Measurements from ENCODE around the gene CA10. TPM values are rescaled to one million over a fixed set of nuclear protein-coding genes. Genes with fewer than 3 reads are reported as not detected.

CA10 gene
- total RNA-seq, 2 donors from 2014 or later: 0.22 to 0.37 TPM

DNA sequence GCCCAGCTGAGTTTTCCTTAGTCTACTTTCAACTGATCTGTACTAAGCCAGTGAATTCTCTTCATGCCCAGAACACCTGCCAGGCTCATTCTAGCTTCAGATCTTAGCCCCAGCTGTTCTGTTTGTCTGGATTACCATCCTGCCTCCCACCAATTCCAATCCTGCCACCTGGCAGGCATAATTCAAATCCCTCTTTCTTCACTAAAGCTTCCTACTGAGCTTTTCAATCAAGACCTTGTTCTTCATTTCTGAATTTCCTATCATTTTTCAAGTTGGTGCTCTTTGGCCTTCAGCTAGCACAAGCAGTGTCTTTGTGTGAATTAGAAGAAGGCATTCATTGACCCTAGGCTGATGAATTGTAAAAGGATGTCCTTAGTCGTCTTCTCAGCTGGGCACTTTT, 540.5 kb downstream of the CA10 start:
- WGBS, 2 experiments (ENCODE audit: insufficient coverage in 1 of 2, insufficient read length in 1 of 2): 86% methylated on average over 1 of the region's 1 CpG
- TF ChIP-seq, protein P1, sequence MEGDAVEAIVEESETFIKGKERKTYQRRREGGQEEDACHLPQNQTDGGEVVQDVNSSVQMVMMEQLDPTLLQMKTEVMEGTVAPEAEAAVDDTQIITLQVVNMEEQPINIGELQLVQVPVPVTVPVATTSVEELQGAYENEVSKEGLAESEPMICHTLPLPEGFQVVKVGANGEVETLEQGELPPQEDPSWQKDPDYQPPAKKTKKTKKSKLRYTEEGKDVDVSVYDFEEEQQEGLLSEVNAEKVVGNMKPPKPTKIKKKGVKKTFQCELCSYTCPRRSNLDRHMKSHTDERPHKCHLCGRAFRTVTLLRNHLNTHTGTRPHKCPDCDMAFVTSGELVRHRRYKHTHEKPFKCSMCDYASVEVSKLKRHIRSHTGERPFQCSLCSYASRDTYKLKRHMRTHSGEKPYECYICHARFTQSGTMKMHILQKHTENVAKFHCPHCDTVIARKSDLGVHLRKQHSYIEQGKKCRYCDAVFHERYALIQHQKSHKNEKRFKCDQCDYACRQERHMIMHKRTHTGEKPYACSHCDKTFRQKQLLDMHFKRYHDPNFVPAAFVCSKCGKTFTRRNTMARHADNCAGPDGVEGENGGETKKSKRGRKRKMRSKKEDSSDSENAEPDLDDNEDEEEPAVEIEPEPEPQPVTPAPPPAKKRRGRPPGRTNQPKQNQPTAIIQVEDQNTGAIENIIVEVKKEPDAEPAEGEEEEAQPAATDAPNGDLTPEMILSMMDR (conservative IDR thresholded peaks at IDR 0.05): no peak
- DNase-seq: no peak

DNA sequence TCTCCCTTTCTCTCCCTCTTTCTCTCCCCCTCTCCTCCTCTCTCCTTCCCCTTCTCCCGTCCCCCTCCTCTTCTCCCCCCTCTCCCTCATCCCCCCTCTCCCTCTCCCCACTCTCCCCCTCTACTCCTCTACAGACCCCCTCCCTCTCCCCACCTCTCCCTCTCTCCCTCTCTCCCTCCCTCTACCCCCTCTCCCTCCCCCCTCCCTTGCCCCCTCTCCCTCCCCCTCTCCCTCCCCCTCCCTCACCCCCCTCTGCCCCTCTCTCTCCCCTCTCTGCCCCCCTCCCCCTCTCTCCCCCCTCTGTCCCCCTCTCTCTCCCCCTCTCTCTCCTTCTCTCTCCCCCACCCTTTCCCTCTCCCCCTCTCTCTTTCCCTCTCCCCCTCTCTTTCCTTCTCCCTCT, 545.3 kb downstream of the CA10 start:
- peaks cover 9% of the 10 kb centered on the region for H3K4me1 Mint-ChIP-seq
- H3K36me3 Mint-ChIP-seq (ENCODE audit: low read depth): no peaks in the 10 kb centered on the region
- Histone ChIP-seq H3K27me3 (ENCODE audit: control insufficient read depth, insufficient read depth, low read length, poor library complexity, severe bottlenecking) (peaks cover 6% of the 10 kb centered on the region), H3K9ac (ENCODE audit: extremely low read depth, low read length, poor library complexity, severe bottlenecking) (no peak overlapping the region), H3K27ac (ENCODE audit: low read depth, low read length) (no peak overlapping the region), H3K36me3 (ENCODE audit: control insufficient read depth, insufficient read depth, low read length) (no peaks in the 10 kb centered on the region), H3K4me1 (ENCODE audit: control insufficient read depth, insufficient read depth, low read length) (peaks cover 3% of the 10 kb centered on the region), H3K9me3 (ENCODE audit: control insufficient read depth, low read length) (no peaks in the 10 kb centered on the region), H3K4me3 (ENCODE audit: low read length) (no peak overlapping the region)
- no peaks in the 10 kb centered on the region for H3K9me3 Mint-ChIP-seq
- TF ChIP-seq, protein P1 (conservative IDR thresholded peaks at IDR 0.05): no peak
- H3K27ac Mint-ChIP-seq: no peak overlapping the region
- WGBS, 2 experiments (ENCODE audit: insufficient coverage in 1 of 2, insufficient read length in 1 of 2): no CpG with 5 or more reads among the region's 1 CpG
- no peak overlapping the region for H3K4me3 Mint-ChIP-seq
- peaks cover 23% of the 10 kb centered on the region for H3K27me3 Mint-ChIP-seq (ENCODE audit: insufficient read depth)
- DNase-seq: peak; percentile 0

More for the DNA sequence above, 540.5 kb downstream of the CA10 start:
- no peaks in the 10 kb centered on the region for H3K36me3 ChIP-seq (ENCODE audit: control insufficient read depth, insufficient read depth, low read length)
- no peaks in the 10 kb centered on the region for H3K4me1 Mint-ChIP-seq
- no peaks in the 10 kb centered on the region for H3K4me1 ChIP-seq (ENCODE audit: control insufficient read depth, insufficient read depth, low read length)
- no peaks in the 10 kb centered on the region for H3K9me3 Mint-ChIP-seq
- H3K9ac ChIP-seq (ENCODE audit: extremely low read depth, low read length, poor library complexity, severe bottlenecking): no peak overlapping the region
- no peak overlapping the region for H3K27ac ChIP-seq (ENCODE audit: low read depth, low read length)
- H3K4me3 Mint-ChIP-seq: no peak overlapping the region
- no peaks in the 10 kb centered on the region for H3K9me3 ChIP-seq (ENCODE audit: control insufficient read depth, low read length)
- H3K27me3 Mint-ChIP-seq (ENCODE audit: insufficient read depth): peaks cover 18% of the 10 kb centered on the region
- H3K27me3 ChIP-seq (ENCODE audit: control insufficient read depth, insufficient read depth, low read length, poor library complexity, severe bottlenecking): peaks cover 6% of the 10 kb centered on the region
- no peaks in the 10 kb centered on the region for H3K36me3 Mint-ChIP-seq (ENCODE audit: low read depth)
- no peak overlapping the region for H3K4me3 ChIP-seq (ENCODE audit: low read length)
- H3K27ac Mint-ChIP-seq: no peak overlapping the region

DNA sequence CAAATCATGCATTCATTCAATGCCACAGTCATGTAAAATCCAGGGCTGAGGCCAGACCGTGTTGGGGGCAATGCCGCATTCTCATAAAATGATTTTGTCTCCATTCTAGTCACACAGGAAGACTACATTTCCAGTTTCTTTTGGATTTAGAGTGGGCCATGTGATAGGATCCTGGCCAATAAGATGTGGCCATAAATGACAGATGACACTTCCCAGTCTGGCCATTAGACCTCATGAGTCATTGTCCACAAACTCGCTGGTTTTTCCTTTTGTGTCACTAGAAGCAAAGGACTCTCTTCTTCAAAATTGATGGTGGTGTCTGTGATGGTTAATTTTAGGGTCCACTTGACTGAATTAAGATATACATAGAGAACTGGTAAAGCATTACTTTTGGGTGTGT, 545.8 kb downstream of the CA10 start:
- TF ChIP-seq, protein P1 (conservative IDR thresholded peaks at IDR 0.05): no peak
- DNase-seq: peak; percentile 13
- Histone ChIP-seq H3K9me3 (ENCODE audit: control insufficient read depth, low read length) (no peaks in the 10 kb centered on the region), H3K36me3 (ENCODE audit: control insufficient read depth, insufficient read depth, low read length) (no peaks in the 10 kb centered on the region), H3K27ac (ENCODE audit: low read depth, low read length) (no peak overlapping the region), H3K9ac (ENCODE audit: extremely low read depth, low read length, poor library complexity, severe bottlenecking) (no peak overlapping the region), H3K4me3 (ENCODE audit: low read length) (no peak overlapping the region), H3K4me1 (ENCODE audit: control insufficient read depth, insufficient read depth, low read length) (peaks cover 7% of the 10 kb centered on the region), H3K27me3 (ENCODE audit: control insufficient read depth, insufficient read depth, low read length, poor library complexity, severe bottlenecking) (peaks cover 6% of the 10 kb centered on the region)
- H3K9me3 Mint-ChIP-seq: no peaks in the 10 kb centered on the region
- peaks cover 13% of the 10 kb centered on the region for H3K4me1 Mint-ChIP-seq
- H3K27ac Mint-ChIP-seq: no peak overlapping the region
- H3K4me3 Mint-ChIP-seq: no peak overlapping the region
- WGBS, 2 experiments (ENCODE audit: insufficient coverage in 1 of 2, insufficient read length in 1 of 2): 83 to 94% methylated on average over 2 to 3 of the region's 3 CpGs
- H3K27me3 Mint-ChIP-seq (ENCODE audit: insufficient read depth): peaks cover 21% of the 10 kb centered on the region
- H3K36me3 Mint-ChIP-seq (ENCODE audit: low read depth): no peaks in the 10 kb centered on the region
